ENCODE measurements around the gene GRM4.

GRCh38 chr6:33989016-33989854, 156.7 kb downstream of the GRM4 start:
- TF ChIP-seq GATA2 (IDR thresholded peaks at IDR 0.05; ENCODE audit: low read depth, low read length) (no peak), GATA3 (IDR thresholded peaks at IDR 0.05; ENCODE audit: low read depth, low read length) (no peak)
